ENCODE data around the gene LRRN3. TPM values are rescaled to one million over a fixed set of nuclear protein-coding genes. Genes with fewer than 3 reads are reported as not detected.
A peak's percentile ranks its signal among the peaks of the same experiment; 100 is the strongest.

Gene LRRN3
- polyA plus RNA-seq, 1 of the 3 experiments (the other 2 are of a cell fraction) = 2.1 TPM

DNA sequence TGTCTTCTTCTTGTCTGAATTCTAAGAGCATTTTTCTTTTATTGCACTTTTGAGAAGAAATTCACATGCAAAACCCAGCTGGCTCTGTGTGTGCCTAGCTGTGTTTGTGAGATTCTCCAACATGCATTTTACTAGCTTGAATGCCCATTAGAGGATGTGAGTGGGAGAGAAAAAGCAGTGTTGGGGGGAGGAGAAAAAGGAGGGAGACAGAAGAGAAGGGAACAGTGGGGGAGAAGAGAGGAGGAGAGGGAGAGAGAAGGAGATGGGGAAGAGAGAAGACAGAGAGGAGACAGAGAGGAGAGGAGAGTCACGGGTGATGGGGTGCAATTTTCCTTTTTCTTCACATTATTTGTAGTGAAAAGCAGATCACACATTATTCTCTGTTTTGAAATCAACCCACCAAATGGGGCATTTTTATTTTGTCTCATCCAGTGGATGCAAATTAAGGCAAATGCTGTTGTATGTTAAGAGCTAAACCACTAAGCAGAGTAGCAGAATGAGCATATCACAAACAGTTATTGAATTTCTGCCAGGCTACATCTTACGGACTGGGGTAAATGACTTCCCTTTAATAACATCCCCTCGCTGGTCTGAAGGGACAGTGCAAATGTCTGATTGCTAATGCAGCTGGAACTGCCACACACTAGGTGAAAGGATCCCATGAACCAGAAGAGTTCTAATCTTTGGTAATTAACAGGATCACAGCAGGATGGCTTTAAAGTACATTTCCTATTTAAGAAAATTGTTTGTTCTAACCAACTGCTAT is 849 bp downstream of the LRRN3 start (continued):
- no peak for TF ChIP-seq GABPA (IDR thresholded peaks at IDR 0.05; ENCODE audit: low read depth)
- TF ChIP-seq SMC3 (IDR thresholded peaks at IDR 0.05; ENCODE audit: low read depth, low read length) = no peak
- no peak for TF ChIP-seq NRF1 (IDR thresholded peaks at IDR 0.05; ENCODE audit: low read depth, low read length)
- TF ChIP-seq, protein P1, sequence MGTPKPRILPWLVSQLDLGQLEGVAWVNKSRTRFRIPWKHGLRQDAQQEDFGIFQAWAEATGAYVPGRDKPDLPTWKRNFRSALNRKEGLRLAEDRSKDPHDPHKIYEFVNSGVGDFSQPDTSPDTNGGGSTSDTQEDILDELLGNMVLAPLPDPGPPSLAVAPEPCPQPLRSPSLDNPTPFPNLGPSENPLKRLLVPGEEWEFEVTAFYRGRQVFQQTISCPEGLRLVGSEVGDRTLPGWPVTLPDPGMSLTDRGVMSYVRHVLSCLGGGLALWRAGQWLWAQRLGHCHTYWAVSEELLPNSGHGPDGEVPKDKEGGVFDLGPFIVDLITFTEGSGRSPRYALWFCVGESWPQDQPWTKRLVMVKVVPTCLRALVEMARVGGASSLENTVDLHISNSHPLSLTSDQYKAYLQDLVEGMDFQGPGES (IDR thresholded peaks at IDR 0.05; ENCODE audit: low read depth, low read length) = no peak

DNA sequence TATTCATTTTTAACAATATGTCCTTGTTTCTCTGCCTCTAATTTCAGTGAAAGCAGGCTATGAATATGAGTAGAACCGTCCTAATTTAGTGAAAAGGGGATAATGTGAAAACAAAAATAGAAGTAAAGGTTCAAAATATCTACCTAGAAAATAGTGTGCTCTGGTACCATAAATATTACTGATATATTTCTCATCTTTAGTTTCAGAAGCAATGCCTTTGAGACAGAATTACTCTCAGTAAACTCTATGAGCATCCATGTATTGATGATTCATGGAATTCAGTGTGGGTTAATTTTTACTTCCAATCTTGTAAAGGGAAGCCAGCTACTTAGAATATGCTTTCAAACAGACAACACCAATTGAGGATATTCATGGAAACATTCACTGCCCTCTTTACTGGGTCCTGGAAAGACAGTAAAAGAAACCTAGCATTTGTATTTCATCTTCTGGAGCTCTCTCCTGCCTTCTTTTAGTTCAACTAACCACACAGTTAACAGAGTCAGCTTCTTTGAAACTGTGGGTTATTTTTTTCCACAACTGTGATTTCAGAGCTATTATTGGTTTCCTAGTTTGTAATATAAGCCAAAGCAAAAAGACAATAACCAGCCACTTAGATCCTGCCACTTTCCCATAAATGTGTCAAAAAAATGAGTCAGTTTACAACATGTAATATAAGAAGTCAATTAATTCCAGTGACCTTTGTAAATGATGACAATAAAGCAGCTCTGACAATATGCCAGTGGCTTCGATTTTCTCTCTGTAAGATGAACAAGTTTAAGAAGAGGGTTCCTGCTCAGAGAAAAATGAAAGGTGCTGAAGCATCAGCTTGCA is 1.7 kb downstream of the LRRN3 start:
- no peak for DNase-seq
- Histone ChIP-seq H2AFZ (ENCODE audit: low read depth) (peak overlapping the region; percentile 57), H3K9me3 (no peaks in the 10 kb centered on the region), H3K27ac (ENCODE audit: low read depth in 2 of 2, low read length in 1 of 2) (peak overlapping the region in 1 of 2 experiments; percentile 88; a peak in 2 of 4 replicates), H3K9me2 (no peaks in the 10 kb centered on the region), H3K36me3 (replicated peaks in 1 of 2; ENCODE audit: control insufficient read depth in 1 of 2, insufficient read depth in 2 of 2, low read length in 1 of 2) (peaks cover 0 to 7% of the 10 kb centered on the region in 2 experiments), H3K4me1 (ENCODE audit: control insufficient read depth in 1 of 2, insufficient read depth in 2 of 2, low read depth in 1 of 2, low read length in 1 of 2) (peaks cover 5 to 30% of the 10 kb centered on the region in 2 experiments; a peak in 3 of 4 replicates), H3K4me3 (ENCODE audit: low read depth in 2 of 2, low read length in 1 of 2) (peak overlapping the region; percentile 50 to 61), H3K79me2 (ENCODE audit: insufficient read depth) (no peaks in the 10 kb centered on the region), H3K9ac (peak overlapping the region; percentile 37; the same call in 1 of the 2 replicates), H3F3A (replicated peaks; ENCODE audit: insufficient read depth) (peaks cover 4% of the 10 kb centered on the region), H4K20me1 (ENCODE audit: insufficient read depth) (no peaks in the 10 kb centered on the region), H3K4me2 (peak overlapping the region; percentile 65), H3K27me3 (ENCODE audit: insufficient read depth) (no peaks in the 10 kb centered on the region)
- POLR2A ChIA-PET = interaction anchor here (1.3 to 1.8 kb wide), 3 partner anchors 380 to 670 kb away, joined by 4 to 6 read pairs (median 4); no protein-coding TSS in a partner anchor
- TF ChIP-seq, protein P2, sequence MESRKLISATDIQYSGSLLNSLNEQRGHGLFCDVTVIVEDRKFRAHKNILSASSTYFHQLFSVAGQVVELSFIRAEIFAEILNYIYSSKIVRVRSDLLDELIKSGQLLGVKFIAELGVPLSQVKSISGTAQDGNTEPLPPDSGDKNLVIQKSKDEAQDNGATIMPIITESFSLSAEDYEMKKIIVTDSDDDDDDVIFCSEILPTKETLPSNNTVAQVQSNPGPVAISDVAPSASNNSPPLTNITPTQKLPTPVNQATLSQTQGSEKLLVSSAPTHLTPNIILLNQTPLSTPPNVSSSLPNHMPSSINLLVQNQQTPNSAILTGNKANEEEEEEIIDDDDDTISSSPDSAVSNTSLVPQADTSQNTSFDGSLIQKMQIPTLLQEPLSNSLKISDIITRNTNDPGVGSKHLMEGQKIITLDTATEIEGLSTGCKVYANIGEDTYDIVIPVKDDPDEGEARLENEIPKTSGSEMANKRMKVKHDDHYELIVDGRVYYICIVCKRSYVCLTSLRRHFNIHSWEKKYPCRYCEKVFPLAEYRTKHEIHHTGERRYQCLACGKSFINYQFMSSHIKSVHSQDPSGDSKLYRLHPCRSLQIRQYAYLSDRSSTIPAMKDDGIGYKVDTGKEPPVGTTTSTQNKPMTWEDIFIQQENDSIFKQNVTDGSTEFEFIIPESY (IDR thresholded peaks at IDR 0.05; ENCODE audit: borderline replicate concordance, low read depth) = no peak
- TF ChIP-seq YY1 (IDR thresholded peaks at IDR 0.05; ENCODE audit: low read depth) (no peak), TEAD4 (IDR thresholded peaks at IDR 0.05; ENCODE audit: borderline replicate concordance, insufficient read depth) (no peak), RAD21 (IDR thresholded peaks at IDR 0.05; ENCODE audit: low read length) (no peak; the same call in 1 of the 2 replicates), SIN3A (IDR thresholded peaks at IDR 0.05; ENCODE audit: borderline replicate concordance, low read depth, low read length) (no peak), RCOR1 (IDR thresholded peaks at IDR 0.05; ENCODE audit: low read length) (no peak)
- WGBS (ENCODE audit: low lambda C conversion rate) = 26% methylated on average over 2 of the region's 2 CpGs
- CTCF ChIA-PET = interaction anchor here (0.7 to 5.2 kb wide), 14 partner anchors 10 to 1249 kb away, joined by 3 to 35 read pairs (median 3); partner anchors contain the start of gene IMMP2L

Measured in SK-N-SH (cell line).